NAMALWA (cell line): ENCODE results near the gene GGTLC2.

ENCODE experiments used
- DNase-seq: peaks from one replicate; pipeline ENCODE4 v3.0.0-alpha.2; 2015; ENCODE audit warnings: low spot score

Gene GGTLC2

DNA sequence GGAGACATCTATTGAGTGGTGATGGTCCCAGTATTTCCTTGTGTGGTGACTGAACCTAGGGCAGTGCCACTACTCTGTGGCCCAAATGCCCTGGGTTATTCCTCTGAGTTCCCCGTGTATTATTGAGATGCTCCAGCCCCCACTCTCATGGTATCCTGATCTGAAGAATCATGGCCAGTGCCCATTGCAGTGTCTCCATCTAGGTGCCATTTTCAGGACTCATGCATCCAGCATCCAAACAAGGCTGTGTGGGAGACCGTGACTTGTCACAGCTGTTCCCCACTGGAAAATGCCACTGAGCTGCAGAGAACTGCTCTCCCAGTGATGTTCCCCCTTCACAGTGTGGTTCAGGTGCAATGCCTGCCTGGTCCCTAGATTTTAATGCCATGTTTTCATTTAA lies 24.7 kb downstream of the GGTLC2 start:
- DNase-seq, result no peak

DNA sequence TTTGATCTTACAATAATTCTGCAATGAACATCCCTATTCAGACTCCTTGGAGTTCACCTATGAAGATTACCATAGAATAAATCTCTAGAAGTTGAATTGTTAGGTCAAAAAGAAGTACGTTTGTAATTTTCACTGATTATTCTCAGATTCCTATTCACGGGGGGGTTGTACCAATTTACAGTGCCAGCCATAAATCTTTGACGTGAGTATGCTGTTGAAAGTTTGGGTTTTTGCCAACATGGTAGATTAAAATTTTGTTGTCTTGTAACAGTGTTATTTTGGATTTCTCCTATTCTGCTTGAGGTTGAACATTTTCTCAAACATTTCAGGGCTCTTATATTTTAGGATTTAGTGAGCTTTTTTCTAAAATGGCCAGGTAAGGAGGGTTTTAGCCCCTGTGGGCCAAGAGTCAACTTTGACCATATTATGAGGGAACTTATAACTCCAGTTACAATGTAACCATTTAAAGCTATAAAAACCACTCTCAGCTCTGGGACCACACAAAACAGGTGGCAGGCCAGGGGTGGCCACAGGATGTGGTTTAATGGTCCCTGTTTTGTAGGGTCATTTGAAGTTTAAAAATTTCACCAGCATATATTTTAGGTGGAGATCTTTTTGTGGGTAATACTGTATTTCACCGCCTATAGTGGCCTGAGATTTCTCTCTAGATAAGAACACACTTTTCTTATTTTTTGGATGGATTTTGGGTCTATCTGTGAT lies 25.8 kb downstream of the GGTLC2 start:
- no peak for DNase-seq

DNA sequence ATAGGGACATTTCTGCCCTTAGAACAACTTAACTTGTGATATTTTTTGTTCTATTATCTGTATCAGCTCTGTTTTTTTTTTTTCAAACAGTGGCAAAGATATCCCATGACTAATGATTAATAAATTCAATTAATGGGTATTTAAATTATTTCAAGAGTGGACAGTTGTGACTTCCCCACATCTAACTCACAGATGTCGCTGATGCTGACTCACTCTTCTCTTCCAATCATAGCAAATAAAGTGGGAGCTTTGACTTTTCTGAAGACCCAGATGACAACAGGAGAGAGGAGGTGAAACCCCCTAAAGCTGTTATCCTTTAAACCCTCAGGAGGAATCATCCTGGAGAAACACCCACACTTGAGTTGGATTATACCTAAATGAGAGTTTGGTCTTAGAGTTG lies 27.1 kb downstream of the GGTLC2 start:
- DNase-seq, result no peak

DNA sequence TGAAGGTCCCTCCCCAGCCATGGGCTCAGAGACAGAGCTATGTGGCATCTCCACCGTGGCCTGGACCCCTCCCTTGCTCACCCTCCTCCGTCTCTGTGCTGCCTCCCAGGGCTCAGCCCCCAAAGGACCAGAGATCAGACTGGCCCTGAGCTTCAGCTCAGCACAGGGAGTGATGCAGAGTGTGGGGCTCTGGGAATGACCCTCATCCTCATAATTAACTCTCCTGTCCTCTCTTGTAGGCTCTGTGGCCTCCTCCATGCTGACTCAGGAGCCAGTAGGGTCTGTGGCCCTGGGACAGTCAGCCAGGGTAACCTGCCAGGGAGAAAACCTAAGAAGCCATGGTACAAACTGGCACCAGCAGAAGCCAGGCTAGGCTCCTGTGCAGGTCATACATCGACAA lies 28.7 kb downstream of the GGTLC2 start:
- no peak for DNase-seq

DNA sequence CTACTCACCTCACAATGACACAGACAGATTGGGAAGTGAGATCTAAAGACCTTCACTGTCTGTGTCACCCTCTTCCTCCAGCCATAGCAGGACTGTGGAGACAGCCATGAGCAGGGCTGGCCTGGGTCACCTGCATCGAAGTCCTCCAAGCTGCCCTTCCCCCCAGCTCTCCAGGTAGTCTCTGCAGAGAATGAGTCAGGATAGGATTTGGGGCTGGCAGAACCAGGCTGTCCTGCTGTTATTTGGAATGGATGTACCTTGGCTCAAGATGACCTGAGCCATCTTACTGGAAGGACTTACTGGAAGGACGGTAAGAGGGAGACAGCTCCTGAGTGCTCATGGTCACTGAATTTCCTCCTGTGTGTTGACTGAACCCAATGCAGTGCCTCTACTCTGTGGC lies 29.2 kb downstream of the GGTLC2 start:
- DNase-seq, result no peak

DNA sequence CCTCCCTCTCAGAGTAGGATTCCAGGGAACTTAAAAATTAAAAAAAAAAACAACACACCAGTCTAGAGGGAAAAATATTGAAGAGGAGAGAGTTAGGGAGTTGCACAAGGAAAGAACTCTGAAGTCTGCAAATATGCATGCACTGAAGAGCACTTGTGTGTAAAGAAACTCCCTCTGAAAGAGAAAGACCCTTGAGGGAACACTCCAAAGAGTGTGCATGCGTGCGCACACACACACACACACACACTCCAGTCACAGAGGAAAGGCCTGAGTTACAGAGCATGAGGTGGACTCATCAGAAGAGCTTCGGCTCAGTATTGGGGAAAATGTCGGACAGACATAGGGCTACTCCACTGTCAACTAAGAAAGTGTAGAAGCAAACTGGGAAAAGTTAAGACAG lies 30.1 kb downstream of the GGTLC2 start:
- no peak for DNase-seq

DNA sequence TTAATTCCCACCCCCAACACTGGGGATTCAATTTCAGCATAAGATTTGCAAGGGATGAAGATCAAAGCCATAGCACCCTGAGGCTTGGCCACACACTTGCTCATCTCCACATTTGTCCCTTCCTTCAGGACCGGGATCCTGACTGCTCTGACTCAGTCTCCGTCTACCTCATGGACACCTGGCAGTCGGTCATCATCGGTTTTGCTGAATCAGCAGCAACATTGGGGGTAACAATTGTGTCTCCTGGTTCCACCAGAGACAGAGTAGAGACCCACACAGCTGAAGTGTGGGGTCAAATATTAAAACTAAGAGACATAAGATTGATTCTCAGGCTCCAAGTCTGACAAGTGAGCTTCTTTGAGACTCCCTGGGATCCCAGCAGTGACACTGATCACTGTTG lies 34.6 kb downstream of the GGTLC2 start:
- DNase-seq, result no peak

DNA sequence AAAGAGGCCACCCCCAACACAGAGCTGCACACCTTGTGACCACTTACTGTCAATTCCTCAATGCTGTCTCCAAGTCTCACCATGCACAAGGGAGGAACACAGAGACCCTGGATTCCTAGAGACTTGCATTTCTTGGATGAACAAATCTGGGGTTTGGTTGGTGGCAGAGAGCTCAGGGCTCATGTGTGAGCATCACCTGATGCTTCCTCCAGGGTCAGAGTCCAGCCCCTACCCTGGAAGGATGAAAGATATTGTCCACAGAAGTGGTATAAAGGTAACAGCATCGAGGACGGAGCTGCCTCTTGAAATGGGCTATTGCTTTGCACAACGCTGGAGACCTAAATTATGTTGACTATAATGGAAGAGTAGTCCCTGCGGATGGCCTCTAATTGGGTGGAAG lies 36.0 kb downstream of the GGTLC2 start:
- DNase-seq, result no peak

DNA sequence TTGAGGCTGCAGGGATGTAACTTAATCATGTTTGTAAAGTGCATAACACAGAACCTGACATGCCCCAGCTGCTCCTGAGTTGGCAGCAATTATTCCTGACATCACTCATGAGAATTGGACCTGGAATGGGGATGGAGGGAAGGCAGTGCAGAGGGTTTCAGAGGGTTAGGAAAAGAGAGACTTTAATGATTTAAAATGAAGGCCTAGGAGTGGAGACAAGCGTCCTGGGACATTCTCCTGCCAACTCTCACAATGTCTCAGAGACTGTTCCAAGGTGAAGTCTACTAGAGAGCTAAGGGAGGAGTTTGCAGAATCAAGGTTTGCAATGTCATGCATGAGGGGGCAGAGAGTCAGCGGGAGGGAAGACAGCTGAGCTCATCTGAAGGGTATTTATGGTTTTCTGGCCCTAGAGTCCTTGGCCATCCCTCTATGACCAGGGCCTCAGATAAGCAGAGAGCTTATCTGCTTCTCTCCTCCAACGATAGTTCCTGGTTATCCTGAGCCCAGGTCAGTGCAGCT lies 36.9 kb downstream of the GGTLC2 start:
- no peak for DNase-seq

DNA sequence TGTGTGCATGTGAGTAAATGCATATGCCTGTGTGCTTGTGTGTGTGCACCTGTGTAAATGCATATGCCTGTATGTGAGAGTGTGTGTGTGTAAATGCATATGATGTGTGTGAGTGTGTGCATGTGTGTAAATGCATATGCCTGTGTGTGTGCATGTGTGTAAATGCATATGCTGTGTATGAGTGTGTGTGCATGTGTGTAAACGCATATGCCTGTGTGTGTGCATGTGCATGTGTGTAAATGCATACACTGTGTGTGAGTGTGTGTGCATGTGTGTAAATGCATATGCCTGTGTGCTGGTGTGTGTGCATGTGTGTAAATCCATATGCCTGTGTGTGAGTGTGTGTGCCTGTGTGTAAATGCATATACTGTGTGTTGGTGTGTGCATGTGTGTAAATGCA lies 37.8 kb downstream of the GGTLC2 start:
- DNase-seq, result no peak

DNA sequence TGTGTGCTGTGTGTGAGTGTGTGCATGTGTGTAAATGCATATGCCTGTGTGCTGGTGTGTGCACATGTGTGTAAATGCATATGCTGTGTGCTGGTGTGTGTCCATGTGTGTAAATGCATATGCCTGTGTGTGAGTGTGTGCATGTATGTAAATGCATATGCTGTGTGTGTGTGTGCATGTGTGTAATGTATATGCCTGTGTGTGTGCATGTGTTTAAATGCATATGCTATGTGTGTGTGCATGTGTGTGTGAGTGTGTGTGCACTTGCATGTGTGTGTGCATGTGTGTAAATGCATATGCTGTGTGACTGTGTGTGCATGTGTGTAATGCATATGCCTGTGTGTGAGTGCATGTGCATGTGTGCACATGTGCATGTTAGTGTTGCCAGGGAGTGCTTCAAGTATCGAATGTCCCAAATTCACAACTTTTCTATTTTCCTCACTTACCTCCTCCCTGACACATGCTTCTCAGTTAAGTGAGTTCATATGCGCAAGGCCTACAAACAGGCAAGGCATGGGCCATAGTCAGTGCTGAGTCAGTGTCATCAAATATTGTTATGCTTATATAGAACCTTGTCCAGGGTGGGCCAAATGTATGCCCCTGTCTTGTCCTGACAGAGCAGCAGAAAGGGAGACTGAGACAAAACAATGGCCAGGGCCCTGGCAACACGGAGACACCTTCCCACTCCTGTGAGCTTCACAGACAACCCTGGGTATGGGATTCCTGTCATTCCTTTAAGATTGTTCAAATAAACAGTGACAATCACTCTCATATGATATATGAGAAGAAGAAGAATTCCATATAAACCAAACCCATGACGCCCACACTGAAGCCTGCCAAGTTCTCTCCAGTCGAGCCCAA lies 38.6 kb downstream of the GGTLC2 start:
- no peak for DNase-seq

DNA sequence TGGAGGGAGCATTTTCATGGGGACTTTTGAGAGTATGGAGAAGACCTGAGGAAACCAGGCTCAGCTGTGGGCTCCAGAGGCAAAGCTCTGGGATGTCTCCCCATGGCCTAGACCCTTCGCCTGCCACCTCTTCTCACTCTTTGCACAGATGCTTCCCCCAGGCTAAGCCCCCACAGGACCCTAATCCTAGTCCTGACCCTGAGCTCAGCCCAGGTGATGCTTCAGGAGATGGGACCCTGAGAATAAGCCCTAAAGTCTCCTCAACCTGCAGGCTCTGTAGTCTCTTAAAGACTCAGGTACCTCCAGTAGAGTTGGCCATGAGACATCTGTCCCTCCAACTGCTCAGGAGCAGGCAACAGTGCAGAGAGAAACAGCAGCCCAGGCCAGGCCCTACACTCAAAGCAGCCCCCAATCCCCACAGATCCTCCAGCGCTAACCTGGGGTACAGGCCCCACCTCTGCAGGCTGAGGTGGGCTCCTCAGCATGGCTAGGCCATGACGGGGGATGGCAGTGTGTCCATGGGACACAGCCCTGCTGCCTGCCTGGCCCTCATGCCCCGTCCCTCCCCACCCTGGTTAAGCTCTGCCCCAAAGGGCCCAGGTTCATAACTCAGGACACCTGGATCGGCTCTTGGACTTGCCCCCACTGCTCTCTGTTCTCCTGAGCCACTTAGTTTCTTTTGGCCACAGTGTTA lies 39.4 kb downstream of the GGTLC2 start:
- DNase-seq, result no peak

DNA sequence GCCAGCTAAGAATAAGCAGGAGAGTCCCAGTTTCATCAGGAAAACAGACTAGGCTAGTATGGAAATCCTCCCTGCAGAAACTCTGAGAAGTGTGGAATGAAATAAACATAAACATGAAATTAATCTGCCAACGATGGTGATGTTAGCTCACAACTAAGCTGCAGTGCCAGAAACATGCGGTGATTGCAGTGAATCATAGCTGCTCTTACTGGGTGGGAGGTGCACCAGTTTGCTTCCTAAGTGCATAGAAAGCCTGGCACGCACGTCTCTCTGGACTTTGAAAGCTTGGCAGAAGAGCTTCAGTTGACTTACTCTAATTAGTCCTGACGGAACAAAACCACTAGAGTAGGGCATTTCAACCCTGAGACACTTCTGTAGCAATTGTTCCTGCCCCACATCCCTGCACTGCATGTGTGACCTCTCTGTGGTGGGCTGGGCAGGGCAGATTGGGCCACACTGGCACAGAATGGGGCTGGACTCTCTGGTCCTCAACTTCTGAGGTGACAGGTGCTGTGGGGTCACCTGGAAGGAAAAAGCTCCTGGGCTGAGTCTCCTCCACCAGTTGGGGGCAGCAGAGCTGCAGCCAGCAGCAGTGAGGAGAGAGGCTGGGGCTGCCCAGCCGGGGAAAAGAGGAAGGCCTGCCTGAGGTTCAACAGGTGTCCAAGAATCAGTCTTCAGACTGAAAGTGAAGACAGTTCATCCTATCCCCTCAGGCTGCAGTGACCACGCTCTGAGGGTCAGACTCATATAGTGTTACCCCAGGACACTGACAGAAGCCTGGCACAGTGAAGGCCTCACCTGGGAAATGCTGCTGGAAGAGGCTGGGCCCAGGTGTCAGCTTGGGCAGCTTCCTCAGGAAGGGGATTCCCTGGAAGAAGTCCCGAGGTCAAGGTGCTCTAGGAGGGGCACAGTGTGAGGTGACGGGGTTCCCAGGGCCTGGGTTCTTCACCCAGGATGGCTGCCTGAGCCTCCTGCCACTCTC lies 40.5 kb downstream of the GGTLC2 start:
- peak; percentile 68 for DNase-seq

DNA sequence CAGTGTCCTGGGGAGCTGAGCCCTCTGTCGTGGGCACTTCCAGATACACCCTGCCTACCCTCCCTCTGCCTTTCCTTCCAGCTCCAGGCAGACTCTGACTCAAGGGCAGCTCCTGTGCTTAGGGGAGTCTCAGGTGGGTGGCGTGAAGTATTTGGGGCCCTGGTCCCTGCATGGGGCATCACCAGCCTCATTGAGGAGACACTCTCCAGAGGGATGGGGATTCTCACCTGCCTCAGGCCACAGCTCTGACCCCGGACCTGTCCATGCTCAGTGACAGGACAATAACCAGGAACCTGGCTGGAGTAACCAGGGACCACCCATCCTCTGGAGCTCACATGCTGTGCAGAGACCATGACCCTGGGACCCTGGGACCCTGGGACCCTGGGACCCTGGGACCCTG lies 41.2 kb downstream of the GGTLC2 start:
- DNase-seq, result no peak

DNA sequence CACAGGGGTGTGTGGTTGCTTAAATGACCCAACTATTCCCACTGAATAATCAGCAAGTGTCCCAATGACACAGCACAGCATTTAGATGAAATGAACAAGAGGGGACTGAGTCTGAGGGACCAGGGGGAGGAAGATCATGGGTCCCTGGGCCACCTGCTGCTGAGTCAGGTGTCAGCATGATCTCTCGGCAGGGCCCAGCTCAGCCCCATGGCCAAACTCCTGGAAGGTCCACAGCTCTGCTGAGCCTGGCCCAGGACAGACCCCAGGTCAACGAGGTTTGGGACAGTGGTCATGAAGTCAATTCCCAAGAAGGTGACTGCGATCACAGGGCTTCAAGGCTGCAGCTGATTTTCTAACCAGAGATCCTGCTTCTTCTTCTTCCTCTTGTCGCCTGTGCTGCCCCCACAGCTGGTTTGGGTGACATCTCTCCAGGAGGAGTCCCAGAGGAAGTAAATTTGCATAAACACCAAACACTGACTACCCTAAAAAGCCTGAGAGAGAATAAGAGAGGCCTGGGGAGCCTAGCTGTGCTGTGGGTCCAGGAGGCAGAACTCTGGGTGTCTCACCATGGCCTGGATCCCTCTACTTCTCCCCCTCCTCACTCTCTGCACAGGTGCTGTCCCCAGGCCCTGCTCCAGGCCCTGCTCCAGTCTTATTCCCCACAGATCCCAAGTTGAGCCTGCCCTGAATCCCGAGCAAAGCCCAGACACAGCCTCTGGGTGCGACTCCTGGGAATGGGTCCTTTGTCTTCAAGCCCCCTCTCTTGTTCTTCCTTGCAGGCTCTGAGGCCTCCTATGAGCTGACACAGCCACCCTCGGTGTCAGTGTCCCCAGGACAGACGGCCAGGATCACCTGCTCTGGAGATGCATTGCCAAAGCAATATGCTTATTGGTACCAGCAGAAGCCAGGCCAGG lies 42.0 kb downstream of the GGTLC2 start:
- DNase-seq, result peak; percentile 71

DNA sequence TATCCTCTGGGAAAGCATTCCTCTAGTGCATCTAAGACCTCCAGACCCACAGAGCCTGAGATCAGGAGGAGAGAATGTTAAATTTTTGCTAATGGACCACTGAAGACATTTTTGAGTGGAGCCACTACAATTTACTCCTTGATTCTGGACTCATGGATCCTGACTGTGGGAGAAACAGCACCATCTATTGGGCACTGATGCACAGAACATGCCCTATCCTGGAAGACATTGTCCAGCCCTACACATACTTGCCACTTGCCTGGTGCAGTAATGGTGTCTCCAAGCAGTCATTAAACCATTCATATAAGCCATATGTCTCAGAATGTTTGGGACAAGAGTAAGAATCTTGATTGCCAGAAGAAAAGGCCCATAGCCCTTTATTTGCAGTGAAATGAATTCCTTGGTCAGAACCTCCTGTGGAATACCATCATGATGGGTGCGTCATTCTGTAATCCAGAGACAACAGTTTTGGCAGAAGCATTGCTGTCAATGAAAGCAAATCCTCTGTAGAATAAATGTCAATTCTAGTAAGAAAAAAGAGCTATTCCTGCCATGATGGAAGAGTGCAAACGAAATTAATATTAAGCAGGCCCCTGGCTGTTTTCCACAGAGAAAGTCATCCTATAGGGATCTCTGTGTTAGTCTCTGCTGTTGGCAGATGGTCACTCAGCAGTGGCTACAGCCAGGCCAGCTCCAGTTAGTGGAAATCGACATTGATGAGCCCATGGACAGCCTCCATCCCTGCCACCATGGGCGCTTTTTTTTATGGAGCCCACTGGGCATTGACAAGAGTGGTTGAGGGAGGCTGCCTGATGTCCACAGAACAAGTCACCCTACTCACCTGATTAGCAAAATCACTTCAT lies 43.5 kb downstream of the GGTLC2 start:
- DNase-seq, result peak; percentile 38

DNA sequence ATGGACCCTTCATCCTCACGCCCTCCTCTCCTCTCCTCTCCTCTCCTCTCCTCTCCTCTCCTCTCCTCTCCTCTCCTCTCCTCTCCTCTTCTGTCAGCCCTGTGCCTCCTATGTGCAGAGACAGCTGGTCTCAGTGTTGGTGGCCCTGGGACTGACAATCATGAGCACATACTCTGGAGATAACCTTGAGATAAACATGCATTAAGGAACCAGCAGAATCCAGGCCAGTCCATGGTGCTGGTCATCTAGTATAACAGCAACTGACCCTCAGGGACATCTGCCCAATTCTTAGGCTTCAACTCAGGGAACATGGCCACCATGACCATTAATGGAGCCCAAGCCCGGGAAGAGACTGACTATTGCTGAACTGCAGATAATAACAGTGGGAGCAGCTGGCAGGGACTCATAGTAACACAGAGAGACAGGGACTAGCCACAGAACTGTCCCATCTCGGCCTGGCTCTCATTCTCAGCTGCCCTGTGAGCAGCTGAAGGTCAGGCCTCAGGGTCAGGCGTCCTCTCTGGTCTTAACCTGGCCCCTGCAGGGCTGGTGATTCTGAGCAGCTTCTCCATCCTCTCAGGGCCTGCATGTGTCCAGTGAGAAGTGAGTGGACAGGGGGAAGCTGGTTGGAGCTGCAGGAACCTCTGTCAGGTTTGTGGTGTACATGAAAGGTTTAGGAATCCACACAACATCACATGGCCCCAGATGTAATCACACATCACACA lies 45.4 kb downstream of the GGTLC2 start:
- DNase-seq, result no peak

DNA sequence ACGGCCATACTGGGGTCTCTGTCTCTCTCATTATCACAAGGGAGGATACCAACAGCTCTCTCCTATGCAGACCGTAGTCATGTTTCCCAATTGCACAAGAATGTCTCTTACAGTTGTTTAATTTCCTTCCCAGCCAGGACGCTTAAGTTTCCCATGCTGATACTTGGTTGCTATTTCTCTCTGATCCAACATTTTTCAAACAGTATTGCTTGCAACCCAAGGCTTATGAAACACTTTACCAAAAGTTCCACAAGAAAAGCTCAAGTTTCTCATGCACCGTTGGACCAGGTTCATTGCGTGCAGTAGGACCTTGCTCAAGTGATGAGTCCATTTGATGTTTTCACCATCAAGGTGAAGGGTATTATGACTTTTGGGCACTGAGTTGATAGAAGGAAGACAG lies 46.6 kb downstream of the GGTLC2 start:
- DNase-seq, result no peak
